GM12865 (cell line): ENCODE results near the gene NLN.
"Not testable (repeated sequence)": the region's sequence is repeated elsewhere in the genome, so short reads cannot be mapped to it uniquely, and the experiment has no call there.

ENCODE experiments used
- DNase-seq: peaks from one replicate; pipeline ENCODE4 v3.0.0; 2010; ENCODE audit warnings: low read depth
- H3K4me3 ChIP-seq: 2 replicates; pipeline ENCODE4 v1.5.1; 2011; ENCODE audit warnings: mild to moderate bottlenecking, low read depth, low read length, control low read depth
- CTCF ChIP-seq: IDR thresholded peaks from 2 replicates; pipeline ENCODE4 v1.5.1; 2011; ENCODE audit warnings: low read length, control low read depth, low read depth, inconsistent platforms; ENCODE audit not compliant: insufficient read depth; ENCODE audit errors: missing control alignments

NLN gene

DNA sequence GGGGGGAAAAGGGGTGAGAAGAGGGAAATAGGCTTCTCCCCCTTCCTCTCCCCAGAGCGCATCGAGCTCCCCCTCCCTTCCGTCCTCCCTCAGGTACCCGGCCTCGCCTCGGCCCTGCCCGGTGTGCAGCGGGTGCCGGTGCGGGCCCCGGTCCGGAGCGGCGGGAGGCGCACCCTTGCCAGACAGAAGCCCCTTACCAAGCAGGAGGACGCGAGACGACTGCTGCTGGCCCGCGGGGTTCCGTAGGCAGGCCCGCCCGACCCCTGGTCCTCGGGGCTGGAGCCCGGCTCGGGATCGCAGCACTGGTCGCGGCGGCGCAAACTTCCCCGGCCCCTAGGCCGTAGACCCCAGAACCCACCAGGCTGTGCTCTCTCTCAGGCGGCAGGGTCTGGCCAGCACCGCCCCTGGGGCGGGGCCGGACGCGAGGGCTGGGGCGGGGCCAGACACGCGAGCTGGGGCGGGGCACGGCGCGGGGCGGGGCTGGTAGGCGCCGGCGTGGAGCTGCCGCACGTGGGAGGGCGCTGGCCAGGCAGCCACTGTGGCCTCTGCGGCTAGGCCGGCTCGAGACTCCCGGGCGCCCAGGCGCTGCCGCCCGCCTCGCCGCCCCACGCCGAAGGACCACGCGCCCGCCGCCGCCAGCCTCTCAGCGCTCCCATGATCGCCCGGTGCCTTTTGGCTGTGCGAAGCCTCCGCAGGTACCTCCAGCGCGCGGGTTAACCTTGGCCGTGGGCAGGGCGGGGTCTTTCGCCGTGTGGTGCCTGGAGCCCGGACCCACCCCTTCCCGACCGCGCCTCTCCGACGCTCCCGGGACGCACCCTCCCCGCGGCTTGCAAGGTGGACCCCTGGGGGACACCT lies at the start of gene NLN, which contains the start of gene SGTB:
NLN (plus strand) TSS at position 486 of the 855 bp plus-strand sequence; CDS start at position 655, 169 bp downstream.
SGTB (minus strand) TSS at position 390 of the 855 bp plus-strand sequence. CDS start 1,302 bp downstream, outside the sequence.
- peak; percentile 90 for DNase-seq
- no peak for TF ChIP-seq CTCF

DNA sequence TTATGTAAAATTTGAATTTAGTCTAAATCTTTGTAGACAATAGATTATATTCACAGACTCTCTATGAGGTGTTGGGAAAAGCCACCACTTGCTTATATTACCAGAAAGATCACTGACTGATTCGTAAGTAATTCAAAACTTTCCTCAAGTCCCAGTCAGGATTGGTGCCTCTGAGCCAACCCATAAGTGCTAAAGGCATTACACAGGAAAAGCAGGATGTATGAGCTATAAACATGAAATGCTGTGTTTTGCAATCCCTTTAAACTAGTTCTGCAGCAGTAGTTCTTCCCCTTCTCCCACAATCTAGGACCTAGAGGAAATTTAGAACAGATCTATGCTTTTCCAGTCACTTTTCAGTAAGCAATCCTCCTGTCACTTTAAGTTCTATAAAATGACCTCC lies 49.2 kb upstream of the NLN start:
- TF ChIP-seq CTCF, result no peak
- no peak for DNase-seq
- H3K4me3 ChIP-seq, result no peak overlapping the region

More for the DNA sequence above, at the start of gene NLN, which contains the start of gene SGTB:
- H3K4me3 ChIP-seq, result peak within 1 kb of the TSS; percentile 89

DNA sequence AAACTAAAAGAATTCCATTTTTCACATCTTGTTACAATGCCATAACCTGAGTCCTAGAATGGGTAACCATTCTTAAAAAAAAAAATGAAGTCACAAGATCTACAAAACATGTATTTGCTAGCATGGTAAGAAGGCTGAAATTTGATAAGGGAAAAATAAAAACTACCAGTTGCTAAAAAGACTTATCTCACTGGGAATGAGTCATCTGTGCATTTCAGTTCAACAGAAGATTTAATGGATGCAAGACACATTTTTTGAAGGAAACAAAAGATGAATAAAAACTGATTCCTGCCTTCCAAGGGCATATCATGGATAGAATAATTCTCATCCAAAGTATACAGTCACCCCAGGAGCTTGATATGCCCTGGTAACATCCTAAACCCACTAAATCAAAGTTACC lies 47.3 kb upstream of the NLN start:
- H3K4me3 ChIP-seq, result no peak overlapping the region
- DNase-seq, result no peak
- TF ChIP-seq CTCF, result no peak

- DNase-seq, H3K4me3 ChIP-seq: not testable (repeated sequence)
Measured at GRCh38 chr5:65676056-65676455, 45.9 kb upstream of the NLN start.

DNA sequence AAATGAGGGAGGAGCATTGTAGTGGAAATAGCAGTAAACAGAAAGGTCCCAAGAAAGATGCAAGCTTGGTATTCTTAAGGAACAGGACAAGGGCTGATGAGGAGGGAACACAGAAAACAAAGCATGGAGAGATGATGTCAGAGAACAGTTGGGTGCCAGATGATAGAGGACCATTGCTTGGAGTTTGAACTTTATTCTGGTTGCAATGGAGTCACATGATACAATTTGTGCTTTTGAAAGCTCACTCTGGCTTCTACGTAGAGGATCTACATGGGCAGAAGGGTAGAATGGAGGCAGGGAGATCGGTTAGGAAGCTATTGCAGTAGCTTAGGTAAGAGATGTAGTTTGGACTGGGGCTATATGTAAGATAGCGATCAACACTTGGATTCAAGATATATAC lies 39.9 kb upstream of the NLN start:
- DNase-seq, result no peak
- no peak for TF ChIP-seq CTCF
- no peak overlapping the region for H3K4me3 ChIP-seq

DNA sequence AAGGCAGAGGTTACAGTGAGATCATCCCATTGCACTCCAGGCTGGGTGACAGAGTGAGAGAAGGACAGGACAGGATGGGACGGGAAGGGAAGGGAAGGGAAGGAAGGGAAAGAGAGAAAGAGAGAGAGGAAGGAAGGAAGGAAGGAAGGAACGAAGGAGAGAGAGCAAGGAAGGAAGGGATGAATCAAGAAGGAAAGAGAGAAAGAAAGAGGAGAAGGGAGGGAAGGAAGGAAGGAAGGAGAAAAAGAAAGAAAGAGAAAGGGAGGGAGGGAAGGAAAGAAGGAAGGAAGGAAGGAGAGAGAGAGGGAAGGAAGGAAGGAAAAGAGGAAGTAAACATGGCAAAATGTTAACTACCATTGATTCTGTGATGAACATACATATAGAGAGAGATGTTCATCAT lies 28.9 kb upstream of the NLN start:
- DNase-seq, result no peak
- no peak overlapping the region for H3K4me3 ChIP-seq
- no peak for TF ChIP-seq CTCF

- DNase-seq, result no peak
- no peak overlapping the region for H3K4me3 ChIP-seq
- TF ChIP-seq CTCF, result no peak
Measured at GRCh38 chr5:65695162-65695755, 26.7 kb upstream of the NLN start.
